CMK (cell line): ENCODE results near the gene BPIFB4.

Experiments used
- DNase-seq: peaks from one replicate; pipeline ENCODE4 v3.0.0-alpha.2; 2010; ENCODE audit warnings: low read depth

Gene BPIFB4

GRCh38 chr20:33062105-33062824 is 17.2 kb upstream of the BPIFB4 start:
- DNase-seq: no peak

- DNase-seq: no peak
Observed at GRCh38 chr20:33062825-33063149, 16.7 kb upstream of the BPIFB4 start.

- no peak for DNase-seq
Observed at GRCh38 chr20:33063271-33063670, 16.2 kb upstream of the BPIFB4 start.

- no peak for DNase-seq
Observed at GRCh38 chr20:33064572-33065287, 14.7 kb upstream of the BPIFB4 start.

DNA sequence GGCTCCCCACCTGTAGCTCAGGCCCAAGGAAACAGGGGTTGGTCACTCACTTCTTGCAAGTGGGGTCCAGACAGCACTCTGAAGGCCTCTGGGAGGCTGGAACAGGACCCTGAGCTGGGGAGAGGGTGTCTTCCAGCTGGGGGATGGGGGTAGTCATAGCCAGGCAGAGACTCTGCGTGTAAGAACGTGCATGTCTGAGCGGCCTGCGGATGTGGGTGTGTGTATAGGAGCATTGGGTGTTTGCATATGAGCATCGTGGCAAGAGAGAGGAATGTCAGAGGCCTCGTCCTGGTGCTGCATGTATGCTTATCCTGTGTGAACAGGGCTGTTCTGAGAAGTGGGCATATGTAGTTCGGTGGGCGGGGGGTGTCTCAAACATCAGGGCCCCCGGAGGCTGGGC is 13.7 kb upstream of the BPIFB4 start:
- no peak for DNase-seq

- no peak for DNase-seq
Observed at GRCh38 chr20:33067806-33068205, 11.6 kb upstream of the BPIFB4 start.

GRCh38 chr20:33068251-33068939 is 11.0 kb upstream of the BPIFB4 start:
- DNase-seq: no peak

- no peak for DNase-seq
Observed at GRCh38 chr20:33069673-33070072, 9.8 kb upstream of the BPIFB4 start.

DNA sequence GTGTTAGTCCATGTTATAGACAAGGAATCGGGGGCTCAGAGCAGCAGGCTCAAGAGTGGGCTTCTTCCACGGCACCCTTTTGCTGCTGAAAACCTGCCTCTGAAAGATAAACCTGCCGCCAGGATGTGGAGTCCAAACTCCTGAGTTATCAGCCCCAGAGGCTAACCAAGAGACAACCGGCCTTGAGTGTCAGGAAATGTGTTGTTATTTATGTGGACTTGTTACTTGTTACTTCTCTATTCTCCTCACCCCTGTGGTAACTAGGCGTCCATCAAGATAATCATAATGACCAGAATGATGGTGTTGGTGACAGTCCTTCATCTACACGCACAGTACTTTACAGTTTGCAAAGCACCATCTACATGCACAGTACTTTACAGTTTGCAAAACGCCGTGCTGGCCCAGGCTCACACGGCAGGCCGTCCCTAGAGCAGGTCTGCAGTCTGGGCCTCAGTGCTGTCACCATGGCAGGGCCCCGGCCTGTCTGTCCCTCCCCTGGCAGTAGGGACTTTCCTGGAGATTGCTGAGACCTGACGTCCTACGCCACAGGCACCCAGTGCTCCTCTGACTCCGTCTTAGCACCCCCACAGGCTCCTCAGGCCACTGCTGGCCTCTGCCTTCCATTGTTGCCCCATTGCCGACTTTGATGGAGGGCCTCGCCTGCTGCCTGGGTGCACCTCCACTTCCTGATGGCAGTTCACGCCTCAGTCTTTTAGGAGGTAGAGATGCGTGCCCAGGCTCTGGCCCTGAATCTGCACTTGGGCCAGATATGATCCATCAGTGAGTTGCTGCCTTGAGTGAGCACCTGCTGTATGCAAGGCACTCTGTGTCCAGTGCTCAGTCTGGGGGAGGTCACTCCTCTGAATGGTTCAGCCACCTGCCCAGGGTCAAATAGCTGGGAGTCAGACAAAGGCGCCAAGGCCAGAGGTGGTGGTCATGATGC is 9.1 kb upstream of the BPIFB4 start:
- no peak for DNase-seq

DNA sequence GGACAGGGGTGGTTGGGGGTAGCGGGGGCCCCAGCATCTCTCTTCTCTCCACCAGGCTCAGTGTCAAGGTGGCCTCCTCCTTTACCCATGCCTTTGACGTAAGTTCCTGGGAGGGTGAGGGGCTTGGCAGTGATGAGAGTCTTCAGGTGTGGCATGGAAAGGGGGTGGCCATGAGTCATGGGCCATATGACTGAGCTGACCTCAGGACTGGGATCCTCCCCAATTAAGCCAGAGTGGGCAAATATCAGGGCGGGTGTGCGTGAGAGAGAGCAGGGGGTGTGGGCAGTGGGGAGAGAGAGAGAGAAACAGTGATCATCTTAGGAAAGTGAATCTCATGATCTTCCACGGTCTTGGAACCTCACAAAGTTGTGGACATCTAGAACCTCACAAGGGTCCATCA is 8.2 kb upstream of the BPIFB4 start:
- no peak for DNase-seq

- no peak for DNase-seq
Observed at GRCh38 chr20:33072362-33072761, 7.1 kb upstream of the BPIFB4 start.

DNA sequence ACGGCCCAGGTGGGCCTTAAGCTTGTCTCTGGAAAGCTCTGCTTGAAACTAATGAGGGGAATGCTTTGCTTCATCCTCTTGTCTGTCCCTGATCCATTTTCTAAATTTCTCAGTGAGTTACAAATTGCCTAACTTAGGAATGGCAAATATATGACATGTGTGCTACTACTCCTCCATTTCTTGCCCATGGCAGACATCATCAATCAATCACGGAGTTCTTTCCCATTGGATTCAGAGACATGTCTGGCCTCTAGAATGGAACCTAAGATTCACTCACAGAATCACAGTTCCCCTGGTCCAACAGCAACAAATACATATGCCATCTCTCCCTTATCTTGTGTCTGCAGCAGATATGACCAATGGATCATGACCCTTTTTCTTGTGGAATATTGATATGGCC is 6.6 kb upstream of the BPIFB4 start:
- DNase-seq: no peak

GRCh38 chr20:33074675-33075074 is 4.8 kb upstream of the BPIFB4 start:
- no peak for DNase-seq

- DNase-seq: no peak
Observed at GRCh38 chr20:33075281-33075680, 4.2 kb upstream of the BPIFB4 start.

DNA sequence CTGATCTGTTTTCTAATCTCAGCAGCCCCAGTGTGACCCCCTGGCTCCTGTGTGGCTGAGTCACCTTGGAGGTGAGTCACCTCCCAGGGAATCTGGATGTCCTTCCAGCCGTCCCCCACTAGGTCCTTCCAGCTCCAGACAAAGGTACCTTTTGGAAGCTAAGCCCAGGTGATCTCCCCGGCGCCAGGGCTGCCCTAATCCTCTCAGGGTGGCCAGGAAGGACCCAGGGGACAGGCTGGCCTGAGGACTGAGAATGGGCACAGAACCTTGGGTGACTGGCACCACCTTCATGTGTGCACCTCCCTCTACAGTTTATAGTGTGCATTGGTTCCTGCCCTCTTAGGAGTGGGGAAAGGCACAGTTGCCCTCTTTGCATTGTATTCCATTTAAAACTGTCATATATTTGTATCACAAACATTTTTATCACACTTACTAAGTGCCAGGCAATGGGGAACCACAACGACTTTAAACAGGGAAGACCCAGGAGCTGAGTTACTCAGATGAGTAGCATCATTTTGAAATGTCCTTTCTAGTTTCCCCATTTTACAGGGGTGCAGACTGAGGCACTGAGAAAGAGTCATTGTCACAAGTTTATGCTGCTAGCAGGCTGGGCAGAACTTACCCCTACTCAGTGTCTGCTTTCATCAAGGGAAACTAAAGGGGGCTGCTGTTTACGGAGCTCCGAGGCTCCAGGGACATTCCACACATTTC is 2.6 kb upstream of the BPIFB4 start:
- DNase-seq: no peak

DNA sequence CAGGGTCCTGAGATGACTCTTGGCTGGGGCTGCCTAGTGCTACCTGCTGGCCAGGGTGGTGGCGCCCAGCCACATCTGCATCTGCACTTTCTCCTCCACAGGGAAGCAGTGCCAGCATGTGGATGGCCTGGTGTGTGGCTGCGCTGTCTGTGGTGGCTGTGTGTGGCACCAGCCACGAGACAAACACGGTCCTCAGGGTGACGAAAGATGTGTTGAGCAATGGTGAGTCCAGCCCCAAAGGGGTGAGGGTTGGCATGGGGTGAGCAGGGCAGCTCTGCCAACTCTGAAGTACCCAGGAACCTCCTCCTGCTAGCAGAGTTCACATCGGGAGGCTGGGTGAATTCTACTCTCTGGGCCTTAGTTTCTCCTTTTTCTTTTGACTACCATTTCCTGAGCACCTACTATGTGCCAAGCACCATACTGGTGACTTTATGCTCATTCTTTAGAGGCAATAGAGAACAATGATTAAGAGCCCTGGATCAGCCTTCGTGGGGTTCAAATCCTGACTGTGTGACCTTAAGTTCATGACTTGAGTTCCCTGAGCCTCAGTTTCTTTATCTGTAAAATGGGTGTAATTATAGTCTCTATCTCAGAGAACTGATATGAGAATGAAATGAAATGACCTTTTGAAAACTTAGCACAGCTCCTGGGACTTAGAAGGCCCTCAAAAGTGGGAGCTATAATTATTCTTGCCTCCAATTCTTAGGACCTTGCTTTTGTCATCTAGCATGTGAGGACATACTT is 2.1 kb downstream of the BPIFB4 start:
- DNase-seq: no peak

GRCh38 chr20:33082546-33082945 is 3.1 kb downstream of the BPIFB4 start:
- no peak for DNase-seq

GRCh38 chr20:33083544-33084340 is 4.3 kb downstream of the BPIFB4 start:
- no peak for DNase-seq

GRCh38 chr20:33084722-33085121 is 5.3 kb downstream of the BPIFB4 start:
- no peak for DNase-seq
